ENCODE measurements around the gene EYS. TPM values are rescaled to one million over a fixed set of nuclear protein-coding genes. Genes with fewer than 3 reads are reported as not detected.
"Not testable (repeated sequence)": the region's sequence is repeated elsewhere in the genome, so short reads cannot be mapped to it uniquely, and the experiment has no call there.

The EYS gene
- total RNA-seq, 2 experiments from 2014 or later: not detected

GRCh38 chr6:65004283-65004682, 702.7 kb downstream of the EYS start:
- Histone ChIP-seq H3K27me3 (ENCODE audit: control insufficient read depth in 1 of 2, insufficient read depth in 2 of 2, low read length in 2 of 2) (no peaks in the 10 kb centered on the region), H3K27ac (ENCODE audit: low read depth in 1 of 2, low read length in 2 of 2) (no peak overlapping the region), H3K4me1 (ENCODE audit: insufficient read depth, low read length) (no peaks in the 10 kb centered on the region), H3K4me3 (ENCODE audit: low read length) (no peak overlapping the region), H3K36me3 (ENCODE audit: insufficient read depth, low read length) (no peaks in the 10 kb centered on the region), H3K9me3 (ENCODE audit: control insufficient read depth in 1 of 2, insufficient read depth in 1 of 2, low read length in 2 of 2) (peaks cover 0 to 25% of the 10 kb centered on the region in 2 experiments)
- no peak overlapping the region for H3K27ac Mint-ChIP-seq
- H3K27me3 Mint-ChIP-seq: no peaks in the 10 kb centered on the region
- intact Hi-C loops (cut with DNase I, micrococcal nuclease): no loop called here
- TF ChIP-seq, protein P1, sequence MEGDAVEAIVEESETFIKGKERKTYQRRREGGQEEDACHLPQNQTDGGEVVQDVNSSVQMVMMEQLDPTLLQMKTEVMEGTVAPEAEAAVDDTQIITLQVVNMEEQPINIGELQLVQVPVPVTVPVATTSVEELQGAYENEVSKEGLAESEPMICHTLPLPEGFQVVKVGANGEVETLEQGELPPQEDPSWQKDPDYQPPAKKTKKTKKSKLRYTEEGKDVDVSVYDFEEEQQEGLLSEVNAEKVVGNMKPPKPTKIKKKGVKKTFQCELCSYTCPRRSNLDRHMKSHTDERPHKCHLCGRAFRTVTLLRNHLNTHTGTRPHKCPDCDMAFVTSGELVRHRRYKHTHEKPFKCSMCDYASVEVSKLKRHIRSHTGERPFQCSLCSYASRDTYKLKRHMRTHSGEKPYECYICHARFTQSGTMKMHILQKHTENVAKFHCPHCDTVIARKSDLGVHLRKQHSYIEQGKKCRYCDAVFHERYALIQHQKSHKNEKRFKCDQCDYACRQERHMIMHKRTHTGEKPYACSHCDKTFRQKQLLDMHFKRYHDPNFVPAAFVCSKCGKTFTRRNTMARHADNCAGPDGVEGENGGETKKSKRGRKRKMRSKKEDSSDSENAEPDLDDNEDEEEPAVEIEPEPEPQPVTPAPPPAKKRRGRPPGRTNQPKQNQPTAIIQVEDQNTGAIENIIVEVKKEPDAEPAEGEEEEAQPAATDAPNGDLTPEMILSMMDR (IDR thresholded peaks at IDR 0.05): no peak
- H3K4me3 Mint-ChIP-seq: no peak overlapping the region
- CTCF ChIA-PET: no interaction called here
- DNase-seq (no peak), ATAC-seq (ENCODE audit: poor library complexity) (no peak)
- H3K9me3 Mint-ChIP-seq: peaks cover 3% of the 10 kb centered on the region
- no peaks in the 10 kb centered on the region for H3K36me3 Mint-ChIP-seq (ENCODE audit: low read depth)
- no peaks in the 10 kb centered on the region for H3K4me1 Mint-ChIP-seq (ENCODE audit: low read depth)
- POLR2A ChIA-PET: no interaction called here

- ATAC-seq (ENCODE audit: poor library complexity); H3K27me3 ChIP-seq (ENCODE audit: control insufficient read depth in 1 of 2, insufficient read depth in 2 of 2, low read length in 2 of 2); DNase-seq; H3K36me3 ChIP-seq (ENCODE audit: insufficient read depth, low read length); H3K4me1 ChIP-seq (ENCODE audit: insufficient read depth, low read length); H3K9me3 Mint-ChIP-seq; H3K27me3 Mint-ChIP-seq; POLR2A ChIA-PET; intact Hi-C loops (cut with DNase I, micrococcal nuclease); H3K4me1 Mint-ChIP-seq (ENCODE audit: low read depth); H3K4me3 ChIP-seq (ENCODE audit: low read length); H3K27ac Mint-ChIP-seq; H3K36me3 Mint-ChIP-seq (ENCODE audit: low read depth); CTCF ChIA-PET; H3K4me3 Mint-ChIP-seq; H3K27ac ChIP-seq (ENCODE audit: low read depth in 1 of 2, low read length in 2 of 2): not testable (repeated sequence)
- peaks cover 0 to 26% of the 10 kb centered on the region in 2 experiments for H3K9me3 ChIP-seq (ENCODE audit: control insufficient read depth in 1 of 2, insufficient read depth in 1 of 2, low read length in 2 of 2)
These were observed 704.1 kb downstream of the EYS start for GRCh38 chr6:65002882-65003281.

- no peaks in the 10 kb centered on the region for H3K36me3 Mint-ChIP-seq (ENCODE audit: low read depth)
- ATAC-seq (ENCODE audit: poor library complexity) (no peak), DNase-seq (no peak)
- no peak overlapping the region for H3K4me3 Mint-ChIP-seq
- Histone ChIP-seq H3K36me3 (ENCODE audit: insufficient read depth, low read length) (no peaks in the 10 kb centered on the region), H3K9me3 (ENCODE audit: control insufficient read depth in 1 of 2, insufficient read depth in 1 of 2, low read length in 2 of 2) (peaks cover 0 to 24% of the 10 kb centered on the region in 2 experiments), H3K27ac (ENCODE audit: low read depth in 1 of 2, low read length in 2 of 2) (no peak overlapping the region), H3K4me1 (ENCODE audit: insufficient read depth, low read length) (no peaks in the 10 kb centered on the region), H3K4me3 (ENCODE audit: low read length) (no peak overlapping the region), H3K27me3 (ENCODE audit: control insufficient read depth in 1 of 2, insufficient read depth in 2 of 2, low read length in 2 of 2) (no peaks in the 10 kb centered on the region)
- no peaks in the 10 kb centered on the region for H3K4me1 Mint-ChIP-seq (ENCODE audit: low read depth)
- CTCF ChIA-PET: no interaction called here
- POLR2A ChIA-PET: no interaction called here
- no peak overlapping the region for H3K27ac Mint-ChIP-seq
- no peaks in the 10 kb centered on the region for H3K27me3 Mint-ChIP-seq
- TF ChIP-seq, protein P1 (IDR thresholded peaks at IDR 0.05): no peak
- intact Hi-C loops (cut with DNase I, micrococcal nuclease): no loop called here
- H3K9me3 Mint-ChIP-seq: peaks cover 5% of the 10 kb centered on the region
These were observed 706.2 kb downstream of the EYS start for GRCh38 chr6:65000815-65001214.

- Mint-ChIP-seq H3K9me3 (peaks cover 2% of the 10 kb centered on the region), H3K4me3 (no peak overlapping the region), H3K4me1 (ENCODE audit: low read depth) (no peaks in the 10 kb centered on the region), H3K27me3 (no peaks in the 10 kb centered on the region), H3K36me3 (ENCODE audit: low read depth) (no peaks in the 10 kb centered on the region), H3K27ac (no peak overlapping the region)
- ChIA-PET CTCF (no interaction called here), POLR2A (no interaction called here)
- Histone ChIP-seq H3K27ac (ENCODE audit: low read depth in 1 of 2, low read length in 2 of 2) (no peak overlapping the region), H3K27me3 (ENCODE audit: control insufficient read depth in 1 of 2, insufficient read depth in 2 of 2, low read length in 2 of 2) (no peaks in the 10 kb centered on the region), H3K36me3 (ENCODE audit: insufficient read depth, low read length) (no peaks in the 10 kb centered on the region), H3K4me1 (ENCODE audit: insufficient read depth, low read length) (no peaks in the 10 kb centered on the region), H3K9me3 (ENCODE audit: control insufficient read depth in 1 of 2, insufficient read depth in 1 of 2, low read length in 2 of 2) (peaks cover 0 to 13% of the 10 kb centered on the region in 2 experiments), H3K4me3 (ENCODE audit: low read length) (no peak overlapping the region)
- intact Hi-C loops (cut with DNase I, micrococcal nuclease): no loop called here
- ATAC-seq (ENCODE audit: poor library complexity) (no peak), DNase-seq (no peak)
- TF ChIP-seq, protein P1 (IDR thresholded peaks at IDR 0.05): no peak
These were observed 708.8 kb downstream of the EYS start for GRCh38 chr6:64998204-64998603.
